SU-DHL-6 (cell line): ENCODE results near the gene CRYGD.

ENCODE experiments used
- H2AFZ ChIP-seq: fragments of 200-600 bp; sonication (generic); 2 replicates; pipeline ENCODE4 v1.6.1; 2014; ENCODE audit warnings: low read depth, mild to moderate bottlenecking, moderate library complexity, mixed read lengths, antibody characterized with exemption, low read length; ENCODE audit not compliant: severe bottlenecking
- H3F3A ChIP-seq: fragments of 200-600 bp; shearing (Covaris generic); 2 replicates; pipeline ENCODE4 v1.6.0; 2016; ENCODE audit warnings: antibody characterized with exemption, mild to moderate bottlenecking; ENCODE audit not compliant: insufficient read depth
- H3K27ac ChIP-seq: fragments of 200-600 bp; sonication (generic); 2 replicates; pipeline ENCODE4 v1.5.1; 2016; ENCODE audit warnings: low read depth, mild to moderate bottlenecking, low read length, moderate library complexity, mixed read lengths
- H3K27me3 ChIP-seq: fragments of 200-600 bp; sonication (generic), shearing (Covaris generic); 2 replicates; pipeline ENCODE4 v1.6.0; 2014; ENCODE audit warnings: mild to moderate bottlenecking, low read length
- H3K36me3 ChIP-seq: fragments of 200-600 bp; sonication (generic); 2 replicates; pipeline ENCODE4 v1.6.1; 2014; ENCODE audit warnings: mild to moderate bottlenecking, low read length, mixed read lengths
- H3K4me2 ChIP-seq: fragments of 300-600, 200-600 bp; shearing (Covaris generic), sonication (generic); 2 replicates; pipeline ENCODE4 v1.6.0; 2014; ENCODE audit warnings: low read length, low read depth, mild to moderate bottlenecking; ENCODE audit not compliant: poor library complexity, severe bottlenecking
- H3K4me3 ChIP-seq: fragments of 200-600 bp; sonication (generic); 2 replicates; pipeline ENCODE4 v1.5.1; 2014; ENCODE audit warnings: antibody characterized with exemption, low read length, mild to moderate bottlenecking, mixed read lengths; ENCODE audit not compliant: insufficient read depth, poor library complexity, severe bottlenecking
- H3K79me2 ChIP-seq: fragments of 200-600 bp; sonication (generic); 2 replicates; pipeline ENCODE4 v1.6.1; 2014; ENCODE audit warnings: mild to moderate bottlenecking, low read length, moderate library complexity; ENCODE audit not compliant: insufficient read depth
- H3K9ac ChIP-seq: fragments of 200-600 bp; sonication (generic); 2 replicates; pipeline ENCODE4 v1.7.0; 2014; ENCODE audit warnings: mild to moderate bottlenecking, low read length
- H3K9me2 ChIP-seq: fragments of 200-600 bp; sonication (generic); replicated peaks from 2 replicates; pipeline ENCODE4 v1.6.1; 2014; ENCODE audit warnings: low read length; ENCODE audit not compliant: insufficient read depth
- H3K9me3 ChIP-seq: fragments of 200-600 bp; sonication (generic); 2 replicates; pipeline ENCODE4 v1.6.1; 2014; ENCODE audit warnings: low read length, mixed read lengths; ENCODE audit not compliant: insufficient read depth
- H4K20me1 ChIP-seq: fragments of 200-600 bp; sonication (generic); 2 replicates; pipeline ENCODE4 v1.6.1; 2014; ENCODE audit warnings: low read depth, mild to moderate bottlenecking, antibody characterized with exemption, low read length, moderate library complexity, mixed read lengths
- CTCF ChIP-seq: fragments of 200-600 bp; sonication (generic); IDR thresholded peaks from one replicate; pipeline ENCODE4 v1.5.1; 2017; ENCODE audit warnings: antibody characterized with exemption, mild to moderate bottlenecking, low read length, moderate library complexity; ENCODE audit not compliant: insufficient read depth, poor library complexity, severe bottlenecking
- EZH2phosphoT487 ChIP-seq: fragments of 200-600 bp; sonication (generic), shearing (Covaris generic); conservative IDR thresholded peaks from 2 replicates; pipeline ENCODE4 v1.6.1; 2018; ENCODE audit warnings: mild to moderate bottlenecking, antibody characterized with exemption, low read length, moderate library complexity, mixed read lengths

The CRYGD gene

GRCh38 chr2:208150094-208150493, 25.8 kb upstream of the CRYGD start:
- Histone ChIP-seq H3K36me3 (no peaks in the 10 kb centered on the region), H3K4me2 (no peak overlapping the region)
- no peak for TF ChIP-seq CTCF
- TF ChIP-seq EZH2phosphoT487: no peak

GRCh38 chr2:208148803-208149202, 24.5 kb upstream of the CRYGD start:
- Histone ChIP-seq H3K79me2 (no peaks in the 10 kb centered on the region), H3K9me2 (no peaks in the 10 kb centered on the region), H3K36me3 (no peaks in the 10 kb centered on the region), H3K27ac (no peak overlapping the region), H3F3A (no peaks in the 10 kb centered on the region), H4K20me1 (no peaks in the 10 kb centered on the region), H3K9me3 (no peaks in the 10 kb centered on the region), H3K9ac (no peak overlapping the region), H3K27me3 (no peaks in the 10 kb centered on the region), H3K4me2 (no peak overlapping the region), H2AFZ (no peak overlapping the region), H3K4me3 (no peak overlapping the region)
- TF ChIP-seq CTCF: no peak

More at GRCh38 chr2:208150094-208150493, 25.8 kb upstream of the CRYGD start:
- no peak overlapping the region for H3K9ac ChIP-seq
- no peaks in the 10 kb centered on the region for H3K9me2 ChIP-seq
- H4K20me1 ChIP-seq: no peaks in the 10 kb centered on the region
- H3K79me2 ChIP-seq: no peaks in the 10 kb centered on the region
- H3F3A ChIP-seq: no peaks in the 10 kb centered on the region
- H2AFZ ChIP-seq: no peak overlapping the region
- H3K27ac ChIP-seq: no peak overlapping the region
- H3K9me3 ChIP-seq: no peaks in the 10 kb centered on the region
- H3K4me3 ChIP-seq: no peak overlapping the region
- H3K27me3 ChIP-seq: no peaks in the 10 kb centered on the region

GRCh38 chr2:208147759-208148158, 23.4 kb upstream of the CRYGD start:
- no peak overlapping the region for H3K4me2 ChIP-seq
- H3F3A ChIP-seq: no peaks in the 10 kb centered on the region
- H3K27ac ChIP-seq: no peak overlapping the region
- no peaks in the 10 kb centered on the region for H3K36me3 ChIP-seq
- H4K20me1 ChIP-seq: no peaks in the 10 kb centered on the region
- no peak for TF ChIP-seq EZH2phosphoT487
- TF ChIP-seq CTCF: no peak
- no peaks in the 10 kb centered on the region for H3K27me3 ChIP-seq
- no peak overlapping the region for H3K9ac ChIP-seq
- no peaks in the 10 kb centered on the region for H3K9me2 ChIP-seq
- no peak overlapping the region for H3K4me3 ChIP-seq
- H3K79me2 ChIP-seq: no peaks in the 10 kb centered on the region
- H2AFZ ChIP-seq: no peak overlapping the region
- no peaks in the 10 kb centered on the region for H3K9me3 ChIP-seq

- no peaks in the 10 kb centered on the region for H3K79me2 ChIP-seq
- H3K36me3 ChIP-seq: no peaks in the 10 kb centered on the region
- no peaks in the 10 kb centered on the region for H3F3A ChIP-seq
- H3K9me2 ChIP-seq: no peaks in the 10 kb centered on the region
- H3K9ac ChIP-seq: no peak overlapping the region
- H3K27me3 ChIP-seq: no peaks in the 10 kb centered on the region
- no peaks in the 10 kb centered on the region for H4K20me1 ChIP-seq
- TF ChIP-seq EZH2phosphoT487 (no peak), CTCF (no peak)
- H3K4me2 ChIP-seq: no peak overlapping the region
- no peaks in the 10 kb centered on the region for H3K9me3 ChIP-seq
- H2AFZ ChIP-seq: no peak overlapping the region
- no peak overlapping the region for H3K4me3 ChIP-seq
- H3K27ac ChIP-seq: no peak overlapping the region
Measured at GRCh38 chr2:208147008-208147407, 22.7 kb upstream of the CRYGD start.
